SK-N-MC (cell line): ENCODE measurements around the gene TGFB2.

Experiments used
- EZH2 ChIP-seq: fragments of 200-600 bp; sonication (generic); IDR thresholded peaks from one replicate; pipeline ENCODE4 v1.6.1; 2017; ENCODE audit warnings: antibody characterized with exemption
- FOXP2 ChIP-seq: optimal IDR thresholded peaks from 2 replicates; pipeline ENCODE3; 2011; ENCODE audit warnings: mild to moderate bottlenecking, moderate library complexity; ENCODE audit not compliant: insufficient read depth; ENCODE audit errors: extremely low read length, control extremely low read depth
- POLR2AphosphoS5 ChIP-seq: IDR thresholded peaks from 2 replicates; pipeline ENCODE4 v1.6.1; 2012; ENCODE audit warnings: mild to moderate bottlenecking, low read depth, low read length, borderline replicate concordance

DNA sequence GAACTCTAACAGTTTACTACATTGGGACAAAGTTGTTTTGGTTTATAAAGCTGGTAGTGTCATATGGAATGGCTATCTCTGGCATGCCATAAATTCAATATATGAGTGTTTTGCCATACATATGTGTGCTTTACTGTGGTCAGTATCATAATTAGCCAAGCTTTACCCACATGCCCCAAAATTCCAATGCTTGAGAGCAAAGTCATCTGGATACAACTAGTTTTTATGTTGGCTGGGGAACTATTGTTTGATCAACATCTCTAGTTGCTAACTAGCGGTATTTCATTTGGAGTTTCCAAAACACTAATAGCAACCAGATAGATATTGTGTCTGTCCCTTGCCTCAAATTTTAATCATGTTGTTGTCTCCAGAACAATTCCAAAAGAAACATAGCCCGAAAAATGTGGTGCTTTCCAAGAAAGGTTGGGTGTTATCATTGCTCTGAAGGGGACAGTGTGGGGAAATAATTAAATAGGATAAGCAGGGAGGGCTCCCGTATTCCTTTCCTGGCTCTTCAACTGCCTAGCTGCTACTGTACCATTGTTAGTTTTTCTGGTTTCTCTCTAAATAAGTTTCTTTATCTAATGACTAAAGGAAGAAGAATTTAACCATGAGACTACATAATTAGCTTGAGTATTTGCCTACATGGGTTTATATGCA is 136.1 kb downstream of the TGFB2 start:
- TF ChIP-seq EZH2, result no peak
- no peak for TF ChIP-seq POLR2AphosphoS5
- TF ChIP-seq FOXP2, result no peak
